ENCODE data around the gene SRL.

- TF ChIP-seq CTCF (IDR thresholded peaks at IDR 0.05) (no peak), POLR2A (IDR thresholded peaks at IDR 0.05) (no peak), POLR2AphosphoS5 (IDR thresholded peaks at IDR 0.05) (peak; percentile 41), EP300 (IDR thresholded peaks at IDR 0.05) (no peak)
Measured at GRCh38 chr16:4212211-4212933, 29.5 kb downstream of the SRL start.
